ENCODE measurements around the gene RCAN1. TPM values are rescaled to one million over a fixed set of nuclear protein-coding genes. Genes with fewer than 3 reads are reported as not detected.
A peak's percentile ranks its signal among the peaks of the same experiment; 100 is the strongest.

Gene RCAN1
- total and polyA plus RNA-seq, 9 of the 15 experiments (the other 6 are each of a cell fraction or from before 2014, with no cell fraction given), result 4.4 to 16.5 (median 12.3) TPM

DNA sequence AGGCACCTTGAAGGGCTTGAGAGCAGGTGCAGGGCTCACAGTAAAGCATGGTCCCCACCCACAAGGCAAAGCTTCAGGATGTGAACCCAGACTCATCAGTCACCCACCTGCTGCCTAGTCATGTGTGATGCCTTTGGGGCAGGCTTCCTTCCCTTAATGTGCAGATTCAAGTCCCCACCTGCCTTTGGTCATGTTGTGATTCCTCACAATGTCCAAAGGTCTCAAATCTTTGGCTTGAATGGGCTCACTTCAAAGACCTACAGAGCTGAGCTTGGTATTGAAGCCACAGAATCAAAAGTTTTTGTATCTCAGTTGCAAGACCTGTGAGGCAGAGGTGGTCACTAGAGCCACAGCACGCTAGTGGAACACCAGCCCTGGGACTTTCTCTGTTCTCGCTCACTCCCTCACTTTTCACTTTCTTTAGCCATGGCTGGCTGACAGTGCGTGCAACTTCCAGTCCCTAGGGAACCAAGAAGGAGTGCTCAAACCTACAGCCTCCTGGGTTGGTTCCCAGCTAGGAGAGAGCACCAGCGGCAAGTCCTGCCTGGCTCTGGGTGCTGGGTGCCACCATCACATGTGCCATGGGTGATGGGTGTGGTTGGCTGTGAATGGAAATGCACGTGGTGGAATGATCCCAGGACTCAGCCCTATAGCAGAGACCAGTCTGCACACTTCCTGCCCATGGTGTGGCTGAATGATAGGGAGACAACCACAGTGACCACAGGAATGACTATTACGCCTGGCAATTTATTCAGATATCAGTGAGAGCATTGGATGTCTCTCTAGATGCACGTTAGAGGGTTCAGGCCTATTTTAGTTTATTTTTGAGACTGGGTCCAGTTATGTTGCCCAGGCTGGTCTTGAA, 27.5 kb upstream of the RCAN1 start:
- CTCF ChIA-PET (ENCODE audit: low intra/inter-chr PET ratio), result no interaction called here
- intact Hi-C loops (cut with micrococcal nuclease), result no loop called here

More for the DNA sequence above, 27.5 kb upstream of the RCAN1 start:
- Histone ChIP-seq H3K9me3 (replicated peaks; ENCODE audit: control insufficient read depth, insufficient read depth, low read depth, low read length) (no peaks in the 10 kb centered on the region), H3K4me2 (ENCODE audit: insufficient read depth, low read length) (no peak overlapping the region), H3K9ac (ENCODE audit: insufficient read depth in 1 of 2, low read depth in 2 of 2, low read length in 2 of 2) (no peak overlapping the region), H3K27me3 (ENCODE audit: control insufficient read depth in 2 of 2, insufficient read depth in 2 of 2, low read length in 2 of 2) (peaks cover 10 to 23% of the 10 kb centered on the region in 2 experiments), H3K27ac (ENCODE audit: extremely low read depth, low read depth, low read length) (no peak overlapping the region), H3K9me1 (ENCODE audit: control insufficient read depth, insufficient read depth, low read length) (no peaks in the 10 kb centered on the region), H4K20me1 (replicated peaks; ENCODE audit: control insufficient read depth, insufficient read depth, low read length) (no peaks in the 10 kb centered on the region), H3K4me3 (no peak overlapping the region), H3K36me3 (ENCODE audit: control insufficient read depth, insufficient read depth, low read length) (no peaks in the 10 kb centered on the region), H3K79me2 (ENCODE audit: control insufficient read depth, insufficient read depth, low read length) (no peaks in the 10 kb centered on the region), H2AFZ (ENCODE audit: low read depth, low read length) (no peak overlapping the region), H3K4me1 (replicated peaks in 1 of 2; ENCODE audit: control insufficient read depth in 2 of 2, insufficient read depth in 2 of 2, low read length in 2 of 2) (peaks cover 0 to 11% of the 10 kb centered on the region in 2 experiments; a peak in 3 of 5 replicates)
- POLR2A ChIA-PET, result no interaction called here
- WGBS (ENCODE audit: insufficient coverage, low coverage, missing lambda C conversion rate), result 13% methylated on average over 7 of the region's 7 CpGs
- no TSS peak for BruUV-seq (replicated peaks)
- DNase-seq (ENCODE audit: extremely low read depth in 1 of 4, low spot score in 3 of 4), result no peak
- no peak for TF ChIP-seq FOXK1 (CRISPR knock-in tag; IDR thresholded peaks at IDR 0.05; ENCODE audit: borderline replicate concordance)
- TF ChIP-seq TEAD1 (CRISPR knock-in tag; IDR thresholded peaks at IDR 0.05), result peak in 1 of 2 experiments; percentile 18; a peak in 1 of 4 replicates
- 0 out of 2 replicates have a peak, but pooled peaks have one; percentile 28 for TF ChIP-seq CBFB (CRISPR knock-in tag; IDR thresholded peaks at IDR 0.05)
- TF ChIP-seq TEAD4 (IDR thresholded peaks at IDR 0.05; ENCODE audit: low read length), result peak; percentile 30; the same call in 1 of the 2 replicates
- no peak for TF ChIP-seq TEAD4 (CRISPR knock-in tag; IDR thresholded peaks at IDR 0.05; ENCODE audit: borderline replicate concordance)
- TF ChIP-seq, protein P1, sequence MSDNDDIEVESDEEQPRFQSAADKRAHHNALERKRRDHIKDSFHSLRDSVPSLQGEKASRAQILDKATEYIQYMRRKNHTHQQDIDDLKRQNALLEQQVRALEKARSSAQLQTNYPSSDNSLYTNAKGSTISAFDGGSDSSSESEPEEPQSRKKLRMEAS (CRISPR knock-in tag; IDR thresholded peaks at IDR 0.05), result peak; percentile 33; the same call in 1 of the 2 replicates
- no peak for FAIRE-seq
- ATAC-seq, result no peak; the same call in 2 of the 3 replicates
- in situ Hi-C loops (cut with MboI), result loop anchor here (25.0 kb wide), 1 partner anchor 255 kb away; the partner anchor contains the start of gene SMIM11
